HG03558 (cell line): ENCODE data around the gene DTX2.
A peak's percentile ranks its signal among the peaks of the same experiment; 100 is the strongest.
"Not testable (repeated sequence)": the region's sequence is repeated elsewhere in the genome, so short reads cannot be mapped to it uniquely, and the experiment has no call there.

ENCODE experiments used
- ATAC-seq: cut with Tn5 transposase; IDR thresholded peaks from one replicate; pipeline ENCODE4 v1.9.1; 2021; ENCODE audit warnings: moderate number of reproducible peaks; ENCODE audit not compliant: unreplicated experiment; ENCODE audit errors: extremely low read depth

Gene DTX2

DNA sequence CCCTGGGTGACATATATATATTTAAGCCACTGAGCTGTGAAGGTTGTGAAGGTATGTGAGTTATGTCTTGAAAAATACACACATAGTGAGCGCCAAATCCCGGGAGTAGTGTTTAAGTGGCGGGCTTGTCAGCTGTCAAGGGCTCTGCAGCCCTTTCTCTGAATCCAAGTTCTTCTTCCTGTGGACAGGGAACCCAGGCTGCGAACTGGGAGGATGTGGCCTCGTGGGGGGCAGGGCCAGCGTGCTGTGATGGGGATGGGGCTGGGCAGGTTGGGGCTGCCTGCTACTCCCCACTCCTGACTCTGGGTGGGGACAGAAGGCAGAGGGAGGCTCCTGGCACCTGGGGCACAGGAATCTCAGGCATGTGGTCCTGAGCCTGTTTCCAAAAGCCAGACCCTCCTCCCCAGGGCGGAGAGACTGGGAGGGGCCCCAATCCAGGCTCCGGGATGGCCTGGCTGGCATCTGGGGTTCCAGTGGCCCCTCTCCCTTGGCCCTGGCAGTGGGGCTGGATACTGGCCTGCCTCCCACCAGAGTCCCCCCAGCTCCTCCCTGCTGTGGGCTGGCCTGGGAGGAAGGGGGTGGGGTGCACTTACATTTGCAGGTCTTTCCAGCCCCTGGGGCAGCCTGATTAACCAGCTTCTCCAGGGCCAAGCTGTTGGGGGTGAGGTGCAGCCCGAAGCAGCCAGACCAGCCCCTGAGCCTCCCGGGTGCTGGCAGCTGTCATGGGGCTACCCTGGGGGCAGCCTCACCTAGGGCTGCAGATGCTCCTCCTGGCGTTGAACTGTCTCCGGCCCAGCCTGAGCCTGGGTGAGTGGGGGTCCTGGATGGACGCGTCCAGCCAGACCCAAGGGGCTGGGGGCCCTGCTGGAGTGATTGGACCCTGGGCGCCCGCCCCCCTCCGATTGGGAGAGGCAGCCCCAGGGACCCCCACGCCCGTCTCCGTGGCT, 48.7 kb downstream of the DTX2 start, which contains the start of gene UPK3B:
Gene UPK3B (plus strand): TSS at position 622 of the 947 bp plus-strand sequence. CDS start 101 bp downstream, at position 723.
- ATAC-seq, result no peak

- ATAC-seq, result not testable (repeated sequence)
Observed at GRCh38 chr7:76511200-76511910, 49.8 kb downstream of the DTX2 start.

GRCh38 chr7:76511911-76512885, 50.7 kb downstream of the DTX2 start:
- not testable (repeated sequence) for ATAC-seq

GRCh38 chr7:76512941-76513816, 51.7 kb downstream of the DTX2 start:
- ATAC-seq, result no peak

DNA sequence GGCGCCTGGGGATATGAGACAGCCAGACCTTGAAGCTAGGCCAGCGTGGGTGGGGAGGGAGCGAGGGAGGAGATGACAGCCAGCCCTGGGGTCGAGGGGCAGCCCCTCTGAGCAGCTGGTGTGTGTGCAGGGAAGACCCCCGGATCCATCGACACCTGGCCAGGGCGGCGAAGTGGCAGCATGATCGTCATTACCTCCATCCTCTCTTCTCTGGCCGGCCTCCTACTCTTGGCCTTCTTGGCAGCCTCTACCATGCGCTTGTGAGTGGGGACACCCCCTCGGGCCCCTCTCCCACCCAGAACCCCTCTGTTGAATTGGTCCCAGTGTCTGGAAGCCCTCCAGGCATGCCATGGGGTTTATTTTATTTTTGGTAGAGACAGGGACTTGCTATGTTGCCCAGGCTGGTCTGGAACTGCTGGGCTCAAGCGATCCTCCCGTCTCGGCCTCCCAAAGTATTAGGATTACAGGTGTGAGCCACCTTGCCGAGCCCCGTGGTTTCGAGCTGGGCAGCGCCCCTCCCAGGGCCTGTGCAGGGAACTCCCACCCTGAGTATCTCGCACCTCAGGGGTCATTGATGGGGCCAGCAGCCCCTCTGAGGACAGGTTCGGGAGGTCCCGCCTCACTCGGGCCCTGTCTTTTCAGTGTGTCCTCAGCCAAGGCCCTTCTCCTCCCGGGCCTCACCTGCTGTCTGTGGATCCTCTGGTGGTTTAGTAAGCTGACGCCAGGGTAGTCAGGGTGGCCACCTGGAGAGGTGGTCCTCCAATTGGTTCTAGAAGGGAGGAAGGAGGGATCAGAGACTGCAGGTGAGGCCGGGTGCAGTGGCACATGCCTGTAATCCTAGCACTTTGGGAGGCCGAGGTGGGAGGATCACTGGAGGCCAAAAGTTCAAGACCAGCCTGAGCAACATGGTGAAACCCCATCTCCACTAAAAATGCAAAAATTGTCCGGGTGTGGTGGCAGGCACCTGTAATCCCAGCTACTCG, 52.6 kb downstream of the DTX2 start:
- no peak for ATAC-seq

GRCh38 chr7:76514926-76515771, 53.6 kb downstream of the DTX2 start:
- no peak for ATAC-seq

GRCh38 chr7:76515999-76516443, 54.5 kb downstream of the DTX2 start:
- no peak for ATAC-seq

DNA sequence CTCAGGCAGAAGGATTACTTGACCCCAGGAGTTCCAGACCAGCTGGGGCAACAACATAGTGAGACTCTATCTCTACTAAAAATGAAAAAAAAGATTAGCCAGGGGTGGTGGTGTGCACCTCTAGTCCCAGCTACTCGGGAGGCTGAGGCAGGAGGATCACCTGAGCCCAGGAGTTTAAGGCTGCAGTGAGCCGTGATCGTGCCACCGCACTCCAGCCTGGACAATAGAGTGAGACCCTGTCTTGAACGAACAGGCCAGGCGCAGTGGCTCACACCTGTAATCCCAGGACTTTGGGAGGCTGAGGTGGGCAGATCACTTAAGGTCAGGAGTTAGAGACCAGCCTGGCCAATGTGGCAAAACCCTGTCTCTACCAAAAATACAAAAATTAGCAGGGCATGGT, 55.4 kb downstream of the DTX2 start:
- ATAC-seq, result not testable (repeated sequence)

GRCh38 chr7:76526183-76526582, 64.7 kb downstream of the DTX2 start:
- ATAC-seq, result not testable (repeated sequence)

DNA sequence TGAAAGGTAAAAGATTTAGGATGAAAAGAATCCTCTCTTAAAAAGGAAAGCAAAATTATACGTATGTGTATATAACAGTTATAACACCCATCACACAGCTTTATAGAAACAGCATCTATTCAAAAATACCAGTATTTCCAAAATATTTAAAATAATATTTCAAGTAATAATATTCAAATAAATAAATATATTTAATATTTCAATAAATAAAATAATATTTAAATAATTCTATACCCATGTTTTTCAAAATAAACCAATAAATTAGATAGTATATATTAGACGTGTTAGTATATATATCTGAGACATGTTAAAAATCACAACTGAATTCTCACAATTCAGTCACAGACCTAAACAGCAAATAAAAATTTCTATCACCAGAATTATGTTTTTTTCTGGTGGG, 70.1 kb downstream of the DTX2 start:
- not testable (repeated sequence) for ATAC-seq

GRCh38 chr7:76543197-76543596, 81.7 kb downstream of the DTX2 start, which contains the start of gene SPDYE16:
Gene SPDYE16, minus strand, starts transcription at chr7:76543297. Its CDS starts 1,838 bp downstream, at chr7:76541459.
- ATAC-seq, result not testable (repeated sequence)

GRCh38 chr7:76549025-76549854, 87.7 kb downstream of the DTX2 start:
- ATAC-seq, result peak; percentile 99

DNA sequence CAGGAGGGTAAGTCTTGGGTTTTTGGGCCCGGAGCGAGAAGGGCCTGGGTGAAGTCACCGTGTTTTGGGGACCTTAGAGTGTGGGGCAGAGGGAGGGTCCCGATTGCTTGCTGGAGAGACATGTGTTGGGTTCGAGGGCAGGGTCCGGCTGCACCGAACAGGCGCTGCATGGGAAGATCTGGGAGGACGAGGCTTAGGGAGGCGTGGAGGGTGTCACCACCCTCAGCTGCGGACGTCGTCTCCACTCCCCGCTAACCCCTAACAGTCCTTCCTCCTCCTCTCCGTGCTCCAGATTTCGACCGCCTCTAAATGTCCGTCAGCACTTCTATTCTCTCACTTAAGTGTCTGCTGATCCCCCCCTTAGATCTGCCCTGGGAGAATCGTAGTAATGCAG, 88.3 kb downstream of the DTX2 start:
- ATAC-seq, result not testable (repeated sequence)

GRCh38 chr7:76551992-76552391, 90.5 kb downstream of the DTX2 start:
- ATAC-seq, result not testable (repeated sequence)
